Right hindlimb (tissue), 1 donor: ENCODE data around the gene MEX3D.

Source experiments
- DNase-seq: peaks from one replicate; pipeline ENCODE4 v3.0.0-alpha.2; 2018

MEX3D gene

DNA sequence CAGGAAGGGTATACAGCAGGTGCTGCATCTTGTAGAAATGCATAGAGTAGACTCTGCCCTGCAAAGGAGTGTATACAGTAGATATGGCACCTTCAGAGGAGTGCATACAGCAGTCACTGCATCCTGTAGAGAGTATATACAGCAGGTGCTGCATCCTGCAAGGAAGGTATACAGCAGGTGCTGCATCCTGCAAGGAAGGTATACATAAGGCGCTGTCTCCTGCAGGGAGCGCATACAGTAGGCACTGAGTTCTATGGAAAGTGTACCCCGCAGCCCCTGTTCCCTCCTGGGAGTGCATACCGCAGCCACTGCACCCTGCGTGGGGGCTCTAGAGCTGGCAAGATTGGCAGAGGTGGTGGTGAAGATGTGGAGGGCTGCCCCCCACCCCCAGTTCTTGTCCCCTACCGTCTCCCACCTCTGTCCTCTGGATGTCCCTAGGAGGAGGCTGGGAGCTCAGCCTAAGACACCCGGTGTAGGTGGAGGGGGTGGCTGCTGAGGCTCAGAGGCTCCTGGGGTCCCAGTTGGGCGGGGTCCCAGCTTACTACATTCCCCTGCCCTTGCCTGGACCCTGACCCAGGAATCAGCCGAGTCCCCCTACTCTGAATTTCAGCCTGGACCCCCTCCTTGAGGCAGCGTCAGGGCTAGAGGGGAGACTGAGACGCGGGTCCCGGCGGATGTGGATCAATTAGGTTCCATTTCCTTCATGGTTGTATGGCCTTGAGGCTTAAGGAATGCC, 53.0 kb downstream of the MEX3D start:
- no peak for DNase-seq

DNA sequence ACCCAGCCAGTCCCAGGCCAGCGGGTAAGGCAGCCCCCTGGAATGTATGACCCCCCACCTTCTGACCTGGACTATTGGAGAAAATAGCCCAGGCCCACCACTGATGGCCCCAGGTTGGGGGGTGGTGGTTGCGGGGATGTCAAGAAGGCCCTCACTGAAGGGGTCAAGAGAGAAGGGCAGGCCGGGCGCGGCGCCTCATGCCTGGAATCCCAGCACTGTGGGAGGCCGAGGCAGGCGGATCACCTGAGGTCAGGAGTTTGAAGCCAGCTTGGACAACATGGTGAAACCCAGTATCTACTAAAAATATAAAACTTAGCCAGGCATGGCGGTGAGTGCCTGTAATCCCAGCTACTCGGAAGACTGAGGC, 53.8 kb downstream of the MEX3D start:
- no peak for DNase-seq

DNA sequence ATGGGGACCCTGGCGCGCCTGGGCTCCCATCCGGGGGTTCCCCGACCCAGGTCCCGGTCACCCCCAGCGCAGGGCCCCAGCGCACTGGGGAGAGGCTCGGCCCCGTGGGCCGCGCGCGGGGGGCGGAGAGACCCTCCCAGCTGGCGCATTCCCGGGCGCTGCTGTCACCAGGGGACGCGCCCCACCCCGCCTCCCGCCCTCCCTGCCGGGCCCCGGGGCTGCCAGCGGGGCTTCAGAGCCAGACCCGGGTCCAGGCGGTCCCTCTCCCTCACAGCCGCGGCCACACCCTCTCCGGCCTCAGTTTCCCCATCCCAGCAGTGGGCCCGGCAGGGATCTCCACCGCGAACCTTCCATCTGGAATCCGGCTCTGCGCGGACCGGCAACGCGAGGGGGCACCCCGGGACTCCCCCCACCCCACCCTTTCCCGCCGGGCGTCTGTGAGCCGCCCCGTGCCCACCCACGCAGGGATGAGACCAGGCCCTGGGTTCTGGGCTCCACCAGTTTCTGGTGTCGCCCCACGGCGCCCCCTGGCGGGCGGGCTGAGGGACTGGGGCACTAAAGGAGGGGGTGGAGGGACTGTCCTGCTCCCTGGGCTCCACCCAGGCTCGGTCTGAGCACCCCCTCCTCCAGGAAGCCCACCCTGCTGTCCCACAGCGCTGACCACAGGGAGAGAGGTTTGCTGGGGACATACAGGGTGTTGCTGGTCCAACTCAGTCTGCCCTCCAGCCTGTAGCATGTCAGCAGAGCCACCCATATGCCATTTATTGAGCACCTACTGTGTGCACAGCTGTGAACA, 54.4 kb downstream of the MEX3D start:
- DNase-seq = no peak

DNA sequence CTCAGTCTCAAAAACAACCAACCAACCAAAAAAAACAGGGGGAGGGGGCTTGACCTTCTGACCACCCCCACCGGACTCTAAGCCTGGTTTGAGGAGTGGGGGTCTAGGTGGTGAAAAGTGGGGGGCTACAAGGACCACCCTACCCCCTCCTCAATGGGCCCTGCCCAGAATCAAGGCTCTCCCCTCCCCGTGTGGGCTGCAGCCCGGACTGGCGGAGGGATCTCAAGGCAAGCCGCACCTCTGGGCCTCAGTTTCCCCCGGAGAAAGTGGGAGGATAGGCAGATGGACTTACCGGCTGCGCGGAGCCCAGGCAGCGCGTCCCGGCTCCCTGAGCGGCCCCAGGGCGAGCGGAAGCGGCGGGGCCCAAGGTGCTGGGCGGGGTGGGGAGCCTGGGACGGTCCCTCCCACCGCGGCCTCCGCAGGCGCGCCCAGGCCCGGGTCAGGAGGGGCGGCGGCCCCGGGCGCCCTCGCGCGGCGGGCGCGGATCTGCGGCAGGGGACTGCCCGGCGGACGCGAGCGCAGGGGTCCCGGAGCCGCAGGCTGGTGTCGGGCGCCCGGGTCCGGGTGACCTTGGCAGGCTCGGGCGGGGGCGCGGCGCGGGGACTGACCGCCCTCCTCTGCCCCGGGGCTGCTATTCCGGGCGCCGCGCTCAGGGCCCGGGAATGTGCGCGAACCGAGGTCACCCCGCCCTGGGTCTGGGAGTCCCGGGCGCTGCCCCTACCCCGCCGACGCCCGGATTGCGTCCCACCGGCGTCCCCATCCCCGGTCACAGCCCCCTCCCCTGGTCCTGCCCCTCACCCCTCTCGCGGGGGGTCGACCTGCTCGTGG, 55.2 kb downstream of the MEX3D start, which contains the start of gene ADAMTSL5:
TSS of gene ADAMTSL5 (minus strand) at position 349 of the 828 bp plus-strand sequence. CDS start 2,076 bp downstream, outside the sequence.
- no peak for DNase-seq

DNA sequence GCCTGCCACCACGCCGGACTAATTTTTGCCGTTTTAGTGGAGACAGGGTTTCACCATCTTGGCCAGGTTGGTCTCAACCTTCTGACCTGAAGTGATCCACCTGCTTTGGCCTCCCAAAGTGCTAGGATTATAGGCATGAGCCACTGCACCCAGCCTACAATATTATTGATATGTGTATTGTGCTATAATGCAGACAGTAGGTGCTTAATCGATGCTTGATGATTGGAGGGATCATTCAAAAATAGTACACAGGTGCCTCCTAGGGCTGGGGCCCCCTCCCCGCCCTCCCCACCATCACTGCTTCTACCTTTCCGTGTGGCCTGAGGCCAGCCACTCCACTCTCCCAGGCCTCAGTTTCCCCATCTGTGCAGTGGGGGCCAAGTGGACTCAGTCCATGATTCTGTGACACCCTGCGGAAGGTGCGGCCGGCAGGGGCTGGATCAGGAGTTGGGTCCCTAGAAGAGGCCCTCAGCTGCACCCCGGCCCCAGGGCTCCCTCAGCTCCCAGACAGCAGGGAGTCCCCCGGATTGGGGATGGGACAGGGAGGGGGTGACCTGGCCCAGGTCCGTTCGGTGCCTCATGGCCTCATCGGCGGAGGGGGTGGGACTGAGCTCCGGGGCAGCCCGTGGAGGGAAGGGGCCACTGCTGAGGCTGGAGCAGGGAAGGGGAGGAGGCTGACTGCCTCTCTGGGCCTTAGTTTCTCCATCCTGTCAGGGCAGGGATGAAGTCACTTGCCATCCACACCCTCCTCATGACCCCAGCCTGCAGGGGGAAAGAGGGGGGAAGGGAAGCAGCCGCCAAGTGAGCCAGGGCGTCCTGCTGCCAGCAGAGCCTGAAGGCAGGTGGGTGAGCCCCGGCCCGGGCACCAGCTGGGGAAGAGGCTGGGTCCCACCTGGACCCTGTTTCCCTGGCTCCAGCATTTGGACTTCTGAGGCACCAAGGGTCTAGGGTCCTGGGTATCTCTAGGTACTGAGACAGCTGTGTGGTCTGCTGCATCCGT, 56.5 kb downstream of the MEX3D start:
- DNase-seq = no peak

DNA sequence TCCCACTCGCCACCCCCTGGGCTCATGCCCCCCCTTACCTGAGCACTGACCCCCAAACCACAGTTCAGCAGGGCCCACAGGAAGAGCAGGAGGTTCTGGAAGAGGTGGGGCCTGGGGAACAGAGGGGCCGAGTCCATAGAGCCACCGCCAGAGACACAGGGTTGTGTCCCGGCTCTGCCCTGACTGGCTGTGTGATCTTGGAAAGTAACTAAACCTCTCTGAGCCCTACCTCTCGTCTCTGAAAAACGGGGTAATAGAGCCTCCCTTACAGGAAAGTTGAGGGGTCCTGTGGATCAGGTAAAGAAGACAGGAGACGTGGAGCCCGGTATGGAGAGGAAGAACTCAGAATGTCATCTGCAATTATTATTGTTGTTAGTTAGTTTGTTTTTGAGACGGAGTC, 57.3 kb downstream of the MEX3D start:
- no peak for DNase-seq

DNA sequence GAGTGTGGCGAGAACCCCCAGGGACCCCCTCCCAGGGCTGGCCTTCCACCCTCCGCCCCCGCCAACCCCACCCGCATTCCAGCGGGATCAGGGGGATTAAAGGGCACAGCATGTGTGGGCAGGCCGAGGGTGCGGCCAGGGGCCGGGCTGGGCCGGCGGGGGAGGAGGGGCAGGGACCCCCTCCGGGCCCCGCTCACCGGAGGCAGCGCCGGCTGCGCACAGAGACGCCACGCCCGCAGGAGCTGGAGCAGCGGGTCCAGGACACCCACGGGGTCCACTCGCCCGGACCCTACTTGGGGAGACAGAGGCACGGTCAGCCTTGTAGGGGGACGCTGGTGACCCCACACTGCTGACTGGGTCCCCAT, 57.7 kb downstream of the MEX3D start:
- DNase-seq = no peak

DNA sequence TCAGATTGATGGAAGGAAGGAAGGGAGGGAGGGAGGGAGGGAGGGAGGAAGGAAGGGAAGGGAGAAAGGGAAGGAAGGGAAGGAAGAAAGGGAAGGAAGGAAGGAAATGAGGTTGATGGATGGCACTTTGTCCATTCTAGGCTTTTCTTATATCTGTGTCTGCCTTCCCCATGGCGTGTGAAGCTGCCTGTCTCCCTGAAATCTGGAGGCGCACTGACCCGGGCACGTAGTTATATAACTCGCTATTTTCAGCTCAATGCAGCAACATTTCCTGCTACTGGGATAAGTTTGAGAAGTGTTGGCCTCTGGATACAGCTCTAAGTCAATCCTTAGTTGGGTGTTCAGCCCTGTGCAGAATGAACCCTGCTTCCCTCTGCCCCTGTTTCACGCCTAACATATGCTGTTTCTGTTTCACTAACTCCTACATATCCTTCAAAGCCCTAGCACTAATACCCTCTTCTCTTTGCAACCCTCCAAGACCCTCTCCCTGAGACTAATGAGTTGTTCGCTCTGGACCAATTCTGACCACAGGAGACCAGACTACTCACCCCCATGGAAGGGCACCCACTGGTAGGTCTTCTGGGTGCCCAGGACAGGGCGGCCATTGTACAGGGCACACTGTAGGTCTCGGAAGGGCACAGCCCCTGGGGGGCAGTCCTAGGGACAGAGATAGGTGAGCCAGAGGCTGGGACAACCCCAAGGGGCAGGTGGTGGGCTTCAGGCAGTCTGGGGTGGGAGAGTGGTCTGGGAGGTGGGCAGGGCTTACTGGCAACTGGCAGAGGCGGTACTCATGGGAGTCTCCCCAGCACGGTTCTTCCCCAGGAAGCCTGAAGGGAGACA, 58.3 kb downstream of the MEX3D start:
- no peak for DNase-seq

DNA sequence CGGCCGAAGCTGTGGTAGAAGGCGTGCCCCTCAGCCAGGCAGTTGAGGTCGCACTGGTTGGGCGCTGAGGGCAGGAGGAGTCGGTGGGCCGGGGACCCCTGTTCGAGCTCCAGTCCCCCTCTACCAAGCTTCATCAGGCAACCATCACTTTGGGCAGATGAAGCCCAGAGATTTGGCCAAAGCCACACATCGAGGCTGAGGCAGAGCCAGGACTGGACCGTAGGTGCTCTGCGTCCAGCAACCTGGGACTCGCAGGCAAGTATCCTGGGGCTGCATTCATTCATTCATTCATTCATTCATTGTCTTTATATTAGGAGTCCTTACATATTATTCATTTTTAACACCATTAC, 59.6 kb downstream of the MEX3D start:
- no peak for DNase-seq

DNA sequence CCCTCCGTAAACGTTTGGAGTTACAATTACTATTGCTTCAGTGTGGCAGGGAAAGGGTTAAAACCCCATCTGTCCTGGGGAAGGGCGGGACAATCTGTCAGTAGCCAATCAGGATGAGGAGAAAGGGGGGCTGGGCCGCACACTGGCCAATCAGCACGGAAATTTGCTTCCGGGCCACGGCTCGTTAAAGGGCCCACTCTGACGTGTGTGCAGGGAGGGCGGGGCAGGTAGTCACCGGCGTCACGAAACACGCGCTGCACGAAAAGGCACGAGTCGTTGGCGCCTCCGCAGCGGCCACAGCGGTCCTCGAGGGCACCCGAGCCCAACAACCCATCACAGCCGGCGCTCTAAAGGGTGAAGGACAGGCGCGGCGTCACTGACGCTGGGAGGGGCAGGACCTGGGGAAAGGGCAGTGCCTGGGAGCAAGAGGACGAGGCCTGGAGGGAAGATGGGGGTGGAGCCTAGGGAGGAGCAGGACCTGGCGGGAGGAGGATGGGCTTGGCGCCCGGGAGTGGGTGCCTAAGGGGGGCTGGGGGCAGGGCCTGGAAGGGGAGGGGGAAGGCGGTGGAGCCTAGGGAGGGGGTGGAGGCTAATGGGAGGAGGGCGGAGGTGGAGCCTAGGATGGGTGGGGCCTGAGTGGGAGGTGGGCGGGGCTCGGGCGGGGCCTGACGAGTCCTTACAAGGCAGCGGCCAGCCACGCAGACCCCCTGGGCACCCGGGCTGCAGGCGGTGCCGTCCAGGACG, 60.2 kb downstream of the MEX3D start:
- DNase-seq = peak; percentile 95

DNA sequence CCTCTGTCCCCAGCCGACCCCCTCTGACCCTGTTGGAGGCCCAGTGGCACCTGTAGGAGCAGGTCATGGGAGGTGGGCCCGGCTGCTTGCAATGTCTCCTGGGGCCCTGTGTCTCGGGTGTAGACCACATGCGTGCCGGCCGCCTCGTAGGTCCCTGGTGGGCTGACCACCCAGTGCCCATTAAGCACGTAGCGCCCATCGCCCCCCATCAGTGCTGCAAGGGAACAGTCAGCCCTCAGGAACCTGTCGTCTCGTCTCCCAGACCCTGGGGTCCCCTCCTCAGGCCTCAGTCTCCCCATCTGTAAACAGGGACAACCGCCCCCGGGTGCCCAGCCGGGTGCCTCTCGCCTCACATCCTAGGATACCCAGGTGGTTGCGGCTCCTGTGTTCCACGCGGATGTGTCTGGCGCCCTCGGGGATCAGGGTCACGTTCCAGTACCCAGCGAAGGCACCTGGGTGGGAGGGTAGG, 60.9 kb downstream of the MEX3D start:
- DNase-seq = no peak

DNA sequence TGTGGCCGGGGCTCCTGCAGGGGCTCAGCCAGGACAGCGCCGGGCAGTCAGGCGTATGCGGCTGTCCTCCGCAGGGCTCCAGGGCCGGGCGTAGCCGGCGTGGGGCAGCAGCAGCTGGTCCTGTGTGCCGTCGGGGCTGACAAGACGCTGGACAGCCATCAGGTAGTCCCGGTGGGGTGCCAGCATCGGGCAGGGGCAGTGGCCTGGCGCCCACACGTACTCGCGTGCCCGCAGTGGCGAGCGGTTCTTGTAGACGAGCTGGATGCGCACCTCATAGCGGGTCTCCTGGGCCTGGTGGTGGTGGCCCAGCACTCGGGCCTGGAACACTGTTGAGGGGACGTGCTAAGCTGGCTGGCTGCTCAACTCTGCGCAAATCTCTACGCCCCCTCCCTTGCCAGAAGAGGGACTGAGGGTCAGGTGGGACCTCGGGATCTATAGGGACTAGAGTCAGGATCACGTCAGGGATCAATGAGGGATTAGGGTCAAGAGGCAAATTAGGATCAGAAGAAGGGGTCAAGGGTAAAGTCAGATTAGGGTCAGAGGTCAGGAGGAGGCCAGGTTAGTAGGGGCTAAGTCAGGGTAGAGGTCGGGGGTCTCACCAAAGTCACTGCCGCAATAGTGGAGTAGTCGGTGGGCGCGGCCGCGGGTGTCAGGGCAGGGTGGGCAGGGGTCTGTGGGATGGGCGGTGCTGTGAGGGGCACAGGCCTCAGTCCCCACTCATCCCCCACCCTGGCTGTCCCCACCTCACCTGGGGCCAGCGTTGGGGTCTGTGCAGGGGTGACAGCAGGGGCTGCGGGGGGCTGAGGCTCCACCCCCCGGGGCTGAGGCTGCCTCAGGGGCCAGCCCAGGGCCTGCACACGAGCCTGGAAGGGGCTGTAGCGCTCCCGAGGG, 61.9 kb downstream of the MEX3D start:
- DNase-seq = no peak

DNA sequence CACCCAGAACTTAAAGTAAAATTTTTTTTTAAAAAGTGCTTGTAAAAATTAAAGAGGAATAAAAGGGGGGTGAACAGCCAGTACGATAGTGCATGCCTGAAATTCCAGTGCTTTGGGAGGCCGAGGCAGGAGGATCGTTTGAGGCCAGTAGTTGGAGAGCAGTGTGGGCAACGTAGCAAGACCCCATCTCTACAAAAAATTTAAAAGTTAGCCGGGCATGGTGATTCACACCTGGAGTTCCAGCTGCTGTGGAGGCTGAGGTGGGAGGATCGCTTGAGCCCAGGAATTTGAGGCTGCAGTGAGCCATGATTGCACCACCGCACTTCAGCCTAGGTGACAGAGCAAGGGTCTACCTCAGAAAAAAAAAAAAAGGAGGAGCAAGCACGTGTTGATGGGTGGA, 63.1 kb downstream of the MEX3D start:
- no peak for DNase-seq
